Stimulated activated effector memory CD8-positive, alpha-beta T cell treated with anti-CD3 and anti-CD28 coated beads, Interleukin-12 subunit alpha, Interleukin-12 subunit beta, amount 100 ng/mL, for 72 hours (primary cell): Measurements from ENCODE around the gene KLHDC10.

ENCODE experiments used
- ATAC-seq: fragments of 150-1000 bp; cut with Tn5 transposase; 2 replicates; pipeline ENCODE4 v1.10.0; 2021
- DNase-seq, 2 donors: peaks; one replicate each; pipeline ENCODE4 v3.0.0; 2021 to 2022; ENCODE audit warnings: low spot score in 2 of 2
- H3K27ac Mint-ChIP-seq: one replicate; pipeline ENCODE4 v1.8.0; 2022; ENCODE audit warnings: mild to moderate bottlenecking, mixed read lengths
- H3K36me3 Mint-ChIP-seq: one replicate; pipeline ENCODE4 v1.8.0; 2022; ENCODE audit warnings: mild to moderate bottlenecking, mixed read lengths
- H3K4me1 Mint-ChIP-seq: one replicate; pipeline ENCODE4 v1.8.0; 2022; ENCODE audit warnings: mixed read lengths
- H3K4me3 Mint-ChIP-seq: one replicate; pipeline ENCODE4 v1.8.0; 2022; ENCODE audit warnings: mild to moderate bottlenecking, mixed read lengths
- H3K9me3 Mint-ChIP-seq: one replicate; pipeline ENCODE4 v1.8.0; 2022; ENCODE audit warnings: mixed read lengths

The KLHDC10 gene

GRCh38 chr7:130149281-130150139, 79.2 kb downstream of the KLHDC10 start:
- no peak for ATAC-seq
- H3K4me1 Mint-ChIP-seq: peaks cover 7% of the 10 kb centered on the region
- H3K4me3 Mint-ChIP-seq: no peak overlapping the region
- H3K9me3 Mint-ChIP-seq: no peaks in the 10 kb centered on the region
- no peak overlapping the region for H3K27ac Mint-ChIP-seq
- peak in 1 of 2 donors; percentile 42 for DNase-seq
- peaks cover 5% of the 10 kb centered on the region for H3K36me3 Mint-ChIP-seq

GRCh38 chr7:130150587-130150986, 80.3 kb downstream of the KLHDC10 start:
- ATAC-seq (no peak), DNase-seq (peak in 1 of 2 donors; percentile 32)
- H3K4me1 Mint-ChIP-seq: peaks cover 5% of the 10 kb centered on the region
- no peaks in the 10 kb centered on the region for H3K9me3 Mint-ChIP-seq
- H3K4me3 Mint-ChIP-seq: no peak overlapping the region
- H3K36me3 Mint-ChIP-seq: peaks cover 5% of the 10 kb centered on the region
- H3K27ac Mint-ChIP-seq: no peak overlapping the region

- Mint-ChIP-seq H3K27ac (no peak overlapping the region), H3K9me3 (no peaks in the 10 kb centered on the region), H3K4me3 (no peak overlapping the region), H3K4me1 (no peaks in the 10 kb centered on the region), H3K36me3 (peaks cover 5% of the 10 kb centered on the region)
- peak; percentile 25 to 62 for DNase-seq
- peak; percentile 49 for ATAC-seq
These were observed 81.5 kb downstream of the KLHDC10 start for GRCh38 chr7:130151591-130152492.

- H3K36me3 Mint-ChIP-seq: peaks cover 5% of the 10 kb centered on the region
- no peaks in the 10 kb centered on the region for H3K4me1 Mint-ChIP-seq
- H3K4me3 Mint-ChIP-seq: no peak overlapping the region
- ATAC-seq (peak; percentile 46), DNase-seq (peak in 1 of 2 donors; percentile 49)
- no peak overlapping the region for H3K27ac Mint-ChIP-seq
- H3K9me3 Mint-ChIP-seq: no peaks in the 10 kb centered on the region
These were observed 82.3 kb downstream of the KLHDC10 start for GRCh38 chr7:130152493-130153210.

DNA sequence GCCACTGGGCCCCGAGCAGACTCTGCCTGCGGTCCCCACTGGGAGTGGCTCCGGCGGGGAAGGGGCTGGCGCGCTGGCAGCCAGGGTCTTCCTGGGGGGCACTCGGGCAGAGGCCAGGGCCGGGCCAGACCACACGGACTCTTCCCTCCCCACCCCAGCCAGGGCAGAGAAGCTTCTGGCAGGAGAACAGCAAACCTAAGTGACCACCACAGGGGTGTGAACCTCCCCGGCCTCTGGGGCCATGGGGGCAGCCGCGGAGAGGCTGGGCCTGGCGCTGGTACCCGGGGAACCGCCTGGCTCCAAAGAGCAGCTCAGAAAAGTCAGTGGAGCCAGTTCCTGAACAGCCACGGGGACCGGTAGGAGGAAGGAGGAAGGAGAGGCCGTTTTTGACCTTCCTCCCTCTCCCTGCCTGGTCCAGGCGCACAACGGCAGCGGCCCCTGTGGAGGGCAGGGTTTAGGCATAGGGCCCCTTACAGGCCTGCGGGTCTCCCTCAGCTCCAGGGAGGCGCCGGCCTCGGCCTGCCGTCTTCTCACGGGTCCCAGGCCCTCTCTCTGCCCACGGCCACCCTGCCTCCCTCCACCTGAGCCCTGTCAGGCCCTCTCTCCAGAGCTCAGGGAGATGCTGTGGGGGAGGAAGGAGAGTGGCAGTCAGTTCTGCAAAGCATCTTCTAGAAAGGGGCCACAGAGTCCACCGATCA, 83.0 kb downstream of the KLHDC10 start:
- Mint-ChIP-seq H3K9me3 (no peaks in the 10 kb centered on the region), H3K4me3 (no peak overlapping the region), H3K36me3 (peaks cover 10% of the 10 kb centered on the region), H3K27ac (no peak overlapping the region), H3K4me1 (no peaks in the 10 kb centered on the region)
- ATAC-seq (no peak), DNase-seq (peak in 1 of 2 donors; percentile 45)

DNA sequence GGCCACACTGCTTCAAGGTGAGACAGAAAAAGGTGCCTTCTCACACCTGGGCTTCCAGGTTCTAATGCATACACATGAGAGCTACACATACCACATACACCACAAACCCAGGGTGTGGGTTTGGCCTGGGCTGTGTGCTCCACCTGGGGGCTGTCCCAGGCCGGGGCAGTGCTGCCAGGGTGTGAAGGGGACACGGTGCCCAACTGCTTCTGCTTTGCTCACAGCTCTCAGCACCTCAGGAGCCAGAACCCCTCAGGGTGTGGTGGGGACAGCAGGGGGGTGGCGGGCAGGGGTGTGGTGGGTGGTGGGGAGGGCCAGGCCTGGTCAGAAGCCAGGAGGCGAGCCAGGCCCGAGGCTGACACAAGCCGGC, 83.8 kb downstream of the KLHDC10 start:
- DNase-seq: no peak
- Mint-ChIP-seq H3K9me3 (no peaks in the 10 kb centered on the region), H3K4me3 (no peak overlapping the region), H3K36me3 (peaks cover 16% of the 10 kb centered on the region), H3K4me1 (no peaks in the 10 kb centered on the region), H3K27ac (no peak overlapping the region)
- peak; percentile 20 for ATAC-seq

GRCh38 chr7:130154501-130155317, 84.4 kb downstream of the KLHDC10 start:
- peaks cover 20% of the 10 kb centered on the region for H3K36me3 Mint-ChIP-seq
- H3K9me3 Mint-ChIP-seq: no peaks in the 10 kb centered on the region
- DNase-seq (peak in 1 of 2 donors; percentile 40), ATAC-seq (no peak)
- H3K27ac Mint-ChIP-seq: no peak overlapping the region
- H3K4me1 Mint-ChIP-seq: no peaks in the 10 kb centered on the region
- no peak overlapping the region for H3K4me3 Mint-ChIP-seq

DNA sequence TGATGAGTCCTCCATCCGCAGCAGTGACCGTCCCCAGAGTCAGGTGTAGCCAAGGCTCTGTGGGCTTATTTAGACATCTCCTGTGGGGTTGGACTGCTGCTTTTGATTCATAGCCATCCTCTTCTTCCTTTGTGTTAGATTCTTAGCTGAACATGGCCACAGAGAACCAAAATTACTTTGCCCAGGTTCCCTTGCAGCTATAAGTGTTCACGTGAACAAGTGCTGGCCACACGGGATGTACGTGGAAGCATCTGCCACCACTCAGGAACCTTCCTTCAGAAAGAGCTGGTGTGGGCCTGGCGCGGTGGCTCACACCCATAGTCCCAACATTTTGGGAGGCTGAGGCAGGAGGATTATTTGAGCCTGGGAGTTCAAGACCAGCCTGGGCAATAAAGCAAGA, 85.8 kb downstream of the KLHDC10 start:
- DNase-seq (peak in 1 of 2 donors; percentile 40), ATAC-seq (no peak)
- H3K27ac Mint-ChIP-seq: no peak overlapping the region
- H3K36me3 Mint-ChIP-seq: peaks cover 32% of the 10 kb centered on the region
- no peaks in the 10 kb centered on the region for H3K9me3 Mint-ChIP-seq
- no peaks in the 10 kb centered on the region for H3K4me1 Mint-ChIP-seq
- no peak overlapping the region for H3K4me3 Mint-ChIP-seq

- no peaks in the 10 kb centered on the region for H3K4me1 Mint-ChIP-seq
- no peak overlapping the region for H3K4me3 Mint-ChIP-seq
- H3K9me3 Mint-ChIP-seq: no peaks in the 10 kb centered on the region
- ATAC-seq (no peak), DNase-seq (no peak)
- H3K36me3 Mint-ChIP-seq: peaks cover 48% of the 10 kb centered on the region
- H3K27ac Mint-ChIP-seq: no peak overlapping the region
These were observed 87.4 kb downstream of the KLHDC10 start for GRCh38 chr7:130157700-130158099.

- no peaks in the 10 kb centered on the region for H3K9me3 Mint-ChIP-seq
- no peak overlapping the region for H3K4me3 Mint-ChIP-seq
- ATAC-seq (no peak), DNase-seq (peak in 1 of 2 donors; percentile 29)
- H3K36me3 Mint-ChIP-seq: peaks cover 66% of the 10 kb centered on the region
- H3K4me1 Mint-ChIP-seq: no peaks in the 10 kb centered on the region
- H3K27ac Mint-ChIP-seq: no peak overlapping the region
These were observed 89.7 kb downstream of the KLHDC10 start for GRCh38 chr7:130160023-130160422.

GRCh38 chr7:130160455-130160854, 90.1 kb downstream of the KLHDC10 start:
- no peak overlapping the region for H3K4me3 Mint-ChIP-seq
- no peaks in the 10 kb centered on the region for H3K9me3 Mint-ChIP-seq
- ATAC-seq (no peak), DNase-seq (no peak)
- no peaks in the 10 kb centered on the region for H3K4me1 Mint-ChIP-seq
- H3K27ac Mint-ChIP-seq: no peak overlapping the region
- peaks cover 70% of the 10 kb centered on the region for H3K36me3 Mint-ChIP-seq

DNA sequence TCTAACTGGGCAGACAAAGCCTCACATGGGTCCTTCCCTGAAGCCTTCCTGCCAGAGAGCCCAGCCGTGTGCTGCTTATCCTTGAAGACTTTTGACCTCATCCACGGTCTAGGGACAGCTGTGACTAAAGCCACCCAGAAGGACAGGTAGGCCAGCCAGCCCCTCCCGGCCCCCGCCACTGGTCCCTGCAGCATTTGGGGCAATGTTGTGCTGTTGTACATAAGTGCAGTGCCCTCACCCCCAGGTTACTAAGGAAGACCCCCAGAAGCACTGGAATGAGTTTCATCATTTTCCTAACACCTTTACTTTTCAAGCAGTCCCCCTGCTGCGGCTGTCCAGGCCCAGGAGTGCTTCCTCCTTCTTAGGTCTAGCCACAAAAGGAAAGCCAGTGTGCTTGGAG, 91.9 kb downstream of the KLHDC10 start:
- H3K36me3 Mint-ChIP-seq: peaks cover 87% of the 10 kb centered on the region
- H3K4me1 Mint-ChIP-seq: no peaks in the 10 kb centered on the region
- H3K9me3 Mint-ChIP-seq: no peaks in the 10 kb centered on the region
- no peak for ATAC-seq
- H3K27ac Mint-ChIP-seq: no peak overlapping the region
- DNase-seq: no peak
- no peak overlapping the region for H3K4me3 Mint-ChIP-seq

DNA sequence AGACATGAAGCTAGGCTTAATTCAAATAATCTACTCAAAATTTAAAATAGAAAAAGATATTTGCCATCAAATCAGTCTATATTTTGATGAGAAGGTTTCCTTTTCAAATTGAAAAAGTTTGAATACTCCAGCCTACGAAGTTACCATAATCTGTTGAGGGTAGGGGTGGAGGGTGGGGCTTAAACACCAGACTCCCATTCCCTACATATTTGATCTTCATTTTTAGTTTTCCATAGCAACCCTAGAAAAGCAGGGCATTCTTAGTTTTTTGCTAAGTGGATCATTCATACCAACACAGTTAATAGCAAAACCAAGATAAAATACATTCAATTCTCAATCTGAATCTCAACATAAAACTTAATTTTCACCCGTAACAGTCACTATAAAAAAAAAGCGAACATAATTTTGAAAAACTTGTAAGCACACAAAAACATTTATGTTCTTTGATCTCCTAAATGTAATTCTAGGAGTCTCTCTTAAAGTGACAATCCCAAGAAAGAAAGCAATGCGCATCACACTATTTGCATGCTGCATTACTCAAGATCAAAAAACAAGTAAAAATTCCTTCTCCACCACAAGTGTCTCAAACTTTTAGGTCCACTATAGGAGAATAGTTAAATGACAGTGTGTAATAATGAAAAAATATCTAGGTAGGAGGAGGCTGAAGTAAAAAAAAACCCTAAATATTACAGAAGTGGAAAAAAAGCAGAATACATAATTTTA, 104.1 kb downstream of the KLHDC10 start:
- H3K27ac Mint-ChIP-seq: no peak overlapping the region
- ATAC-seq (no peak), DNase-seq (no peak)
- H3K4me3 Mint-ChIP-seq: no peak overlapping the region
- no peaks in the 10 kb centered on the region for H3K4me1 Mint-ChIP-seq
- H3K9me3 Mint-ChIP-seq: no peaks in the 10 kb centered on the region
- peaks cover 100% of the 10 kb centered on the region for H3K36me3 Mint-ChIP-seq
